ENCODE data around the gene DUSP15. TPM values are rescaled to one million over a fixed set of nuclear protein-coding genes. Genes with fewer than 3 reads are reported as not detected.

The DUSP15 gene
- total and polyA plus RNA-seq, 9 of the 15 experiments (the other 6 are each of a cell fraction or from before 2014, with no cell fraction given), result 0.34 TPM; not detected in 8

DNA sequence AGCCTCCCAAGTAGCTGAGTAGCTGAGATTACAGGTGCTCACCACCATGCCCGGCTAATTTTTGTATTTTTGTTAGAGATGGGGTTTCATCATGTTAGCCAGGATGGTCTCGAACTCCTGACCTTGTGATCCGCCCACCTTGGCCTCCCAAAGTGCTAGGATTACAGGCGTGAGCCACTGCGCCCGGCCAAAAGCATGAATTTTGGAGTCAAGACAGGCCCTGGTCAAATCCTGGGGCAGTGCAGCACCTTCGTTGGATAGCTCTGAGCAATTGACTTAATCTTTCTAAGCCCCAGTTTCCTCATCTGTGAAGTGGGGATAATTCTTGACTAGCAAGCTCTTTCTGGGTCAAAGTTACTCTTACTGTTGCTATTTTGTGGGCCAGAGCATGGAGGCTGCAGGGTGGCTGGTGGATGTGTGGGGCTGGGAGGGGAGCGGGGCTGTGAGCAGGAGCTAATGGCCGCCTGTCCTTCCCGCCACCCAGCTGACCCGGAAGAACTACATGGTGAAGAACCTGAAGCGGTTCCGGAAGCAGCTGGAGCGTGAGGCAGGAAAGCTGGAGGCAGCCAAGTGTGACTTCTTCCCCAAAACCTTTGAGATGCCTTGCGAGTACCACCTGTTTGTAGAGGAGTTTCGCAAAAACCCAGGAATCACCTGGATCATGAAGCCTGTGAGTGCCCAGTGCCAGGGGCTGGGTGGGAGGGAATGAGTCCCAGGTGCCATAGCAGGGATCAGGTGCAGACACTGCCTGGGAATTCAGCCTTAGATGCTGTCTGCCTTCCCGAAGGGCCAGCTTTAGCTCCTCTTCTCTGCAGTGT is 39.1 kb upstream of the DUSP15 start (continued):
- TF ChIP-seq, protein P1, sequence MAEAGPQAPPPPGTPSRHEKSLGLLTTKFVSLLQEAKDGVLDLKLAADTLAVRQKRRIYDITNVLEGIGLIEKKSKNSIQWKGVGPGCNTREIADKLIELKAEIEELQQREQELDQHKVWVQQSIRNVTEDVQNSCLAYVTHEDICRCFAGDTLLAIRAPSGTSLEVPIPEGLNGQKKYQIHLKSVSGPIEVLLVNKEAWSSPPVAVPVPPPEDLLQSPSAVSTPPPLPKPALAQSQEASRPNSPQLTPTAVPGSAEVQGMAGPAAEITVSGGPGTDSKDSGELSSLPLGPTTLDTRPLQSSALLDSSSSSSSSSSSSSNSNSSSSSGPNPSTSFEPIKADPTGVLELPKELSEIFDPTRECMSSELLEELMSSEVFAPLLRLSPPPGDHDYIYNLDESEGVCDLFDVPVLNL (CRISPR knock-in tag; IDR thresholded peaks at IDR 0.05; ENCODE audit: low read depth), result no peak
- TF ChIP-seq ZBTB33 (CRISPR knock-in tag; IDR thresholded peaks at IDR 0.05) (0 out of 2 replicates have a peak, but pooled peaks have one; percentile 24), ZSCAN32 (CRISPR knock-in tag; IDR thresholded peaks at IDR 0.05) (no peak), CREB1 (IDR thresholded peaks at IDR 0.05) (no peak), CREB1 (CRISPR knock-in tag; IDR thresholded peaks at IDR 0.05) (no peak), XRCC5 (IDR thresholded peaks at IDR 0.05; ENCODE audit: low read depth, low read length) (no peak), HMG20A (CRISPR knock-in tag; conservative IDR thresholded peaks at IDR 0.05) (no peak), XRCC3 (IDR thresholded peaks at IDR 0.05) (no peak), BCL6 (CRISPR knock-in tag; IDR thresholded peaks at IDR 0.05) (no peak), MCM3 (IDR thresholded peaks at IDR 0.05) (no peak), NR2C1 (IDR thresholded peaks at IDR 0.05) (peak; percentile 91), NR2C1 (tag; IDR thresholded peaks at IDR 0.05) (peak; percentile 93), CREM (IDR thresholded peaks at IDR 0.05; ENCODE audit: low read depth) (no peak), SREBF1 (IDR thresholded peaks at IDR 0.05; ENCODE audit: borderline replicate concordance, low read depth, low read length) (no peak), MYNN (IDR thresholded peaks at IDR 0.05) (no peak), MYNN (CRISPR knock-in tag; IDR thresholded peaks at IDR 0.05) (no peak), GABPB1 (CRISPR knock-in tag; IDR thresholded peaks at IDR 0.05) (peak; percentile 37; the same call in 1 of the 2 replicates), OTX1 (CRISPR knock-in tag; IDR thresholded peaks at IDR 0.05) (no peak), YY1 (IDR thresholded peaks at IDR 0.05; ENCODE audit: borderline replicate concordance in 1 of 3, control insufficient read depth in 1 of 3, extremely low read depth in 1 of 3, insufficient read depth in 3 of 3, insufficient read length in 1 of 3, insufficient replicate concordance in 2 of 3, low read depth in 1 of 3, low read length in 2 of 3) (peak in 1 of 3 experiments; percentile 67), HLTF (IDR thresholded peaks at IDR 0.05) (no peak)
- TF ChIP-seq, protein P2, sequence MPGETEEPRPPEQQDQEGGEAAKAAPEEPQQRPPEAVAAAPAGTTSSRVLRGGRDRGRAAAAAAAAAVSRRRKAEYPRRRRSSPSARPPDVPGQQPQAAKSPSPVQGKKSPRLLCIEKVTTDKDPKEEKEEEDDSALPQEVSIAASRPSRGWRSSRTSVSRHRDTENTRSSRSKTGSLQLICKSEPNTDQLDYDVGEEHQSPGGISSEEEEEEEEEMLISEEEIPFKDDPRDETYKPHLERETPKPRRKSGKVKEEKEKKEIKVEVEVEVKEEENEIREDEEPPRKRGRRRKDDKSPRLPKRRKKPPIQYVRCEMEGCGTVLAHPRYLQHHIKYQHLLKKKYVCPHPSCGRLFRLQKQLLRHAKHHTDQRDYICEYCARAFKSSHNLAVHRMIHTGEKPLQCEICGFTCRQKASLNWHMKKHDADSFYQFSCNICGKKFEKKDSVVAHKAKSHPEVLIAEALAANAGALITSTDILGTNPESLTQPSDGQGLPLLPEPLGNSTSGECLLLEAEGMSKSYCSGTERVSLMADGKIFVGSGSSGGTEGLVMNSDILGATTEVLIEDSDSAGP (CRISPR knock-in tag; IDR thresholded peaks at IDR 0.05), result no peak
- TF ChIP-seq, protein P3, sequence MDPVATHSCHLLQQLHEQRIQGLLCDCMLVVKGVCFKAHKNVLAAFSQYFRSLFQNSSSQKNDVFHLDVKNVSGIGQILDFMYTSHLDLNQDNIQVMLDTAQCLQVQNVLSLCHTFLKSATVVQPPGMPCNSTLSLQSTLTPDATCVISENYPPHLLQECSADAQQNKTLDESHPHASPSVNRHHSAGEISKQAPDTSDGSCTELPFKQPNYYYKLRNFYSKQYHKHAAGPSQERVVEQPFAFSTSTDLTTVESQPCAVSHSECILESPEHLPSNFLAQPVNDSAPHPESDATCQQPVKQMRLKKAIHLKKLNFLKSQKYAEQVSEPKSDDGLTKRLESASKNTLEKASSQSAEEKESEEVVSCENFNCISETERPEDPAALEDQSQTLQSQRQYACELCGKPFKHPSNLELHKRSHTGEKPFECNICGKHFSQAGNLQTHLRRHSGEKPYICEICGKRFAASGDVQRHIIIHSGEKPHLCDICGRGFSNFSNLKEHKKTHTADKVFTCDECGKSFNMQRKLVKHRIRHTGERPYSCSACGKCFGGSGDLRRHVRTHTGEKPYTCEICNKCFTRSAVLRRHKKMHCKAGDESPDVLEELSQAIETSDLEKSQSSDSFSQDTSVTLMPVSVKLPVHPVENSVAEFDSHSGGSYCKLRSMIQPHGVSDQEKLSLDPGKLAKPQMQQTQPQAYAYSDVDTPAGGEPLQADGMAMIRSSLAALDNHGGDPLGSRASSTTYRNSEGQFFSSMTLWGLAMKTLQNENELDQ (CRISPR knock-in tag; IDR thresholded peaks at IDR 0.05; ENCODE audit: borderline replicate concordance), result no peak
